ENCODE results near the gene ATP6V1A. TPM values are rescaled to one million over a fixed set of nuclear protein-coding genes. Genes with fewer than 3 reads are reported as not detected.

Gene ATP6V1A
- total RNA-seq, 2 donors from 2014 or later, result 30.7 to 31.3 TPM

DNA sequence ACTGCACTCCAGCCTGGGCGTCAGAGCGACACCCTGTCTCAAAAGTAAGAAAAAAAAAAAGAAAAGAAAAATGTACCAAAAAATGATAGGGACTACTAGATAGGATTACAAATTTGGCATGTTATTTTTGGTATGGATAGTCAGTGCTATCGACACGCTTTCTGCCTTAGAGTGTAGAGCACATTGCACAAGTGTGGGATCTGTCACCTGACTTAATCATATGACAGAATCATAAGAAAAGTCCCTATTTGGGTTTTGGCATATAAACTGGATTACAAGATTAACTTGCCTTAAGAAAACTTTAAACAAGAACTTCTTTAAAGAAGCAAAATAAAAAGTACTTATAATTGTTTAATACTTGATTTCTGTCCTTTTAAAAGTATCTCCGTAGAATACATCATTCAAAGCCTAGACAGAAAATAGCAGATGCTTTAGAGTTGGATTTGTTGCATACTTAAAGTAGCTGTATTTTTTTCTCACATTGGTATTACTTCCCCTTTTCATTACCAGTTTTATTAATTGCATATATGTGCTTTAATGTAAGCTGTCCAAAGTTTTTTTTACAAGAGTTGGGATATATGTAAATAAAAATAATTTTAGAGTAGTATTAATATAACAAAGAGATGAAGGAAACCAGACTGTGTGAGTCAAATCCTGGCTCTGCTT lies 7.8 kb downstream of the ATP6V1A start:
- no peak overlapping the region for H3K4me3 Mint-ChIP-seq
- DNase-seq, result no peak
- H3K27ac Mint-ChIP-seq, result no peak overlapping the region
- no peaks in the 10 kb centered on the region for H3K27me3 Mint-ChIP-seq (ENCODE audit: low read depth)
- H3K9me3 Mint-ChIP-seq, result peaks cover 0 to 5% of the 10 kb centered on the region in 2 donors
- peaks cover 4 to 7% of the 10 kb centered on the region in 2 donors for H3K36me3 Mint-ChIP-seq (ENCODE audit: insufficient read depth in 2 of 2)
- H3K4me1 Mint-ChIP-seq (ENCODE audit: low read depth), result peaks cover 8% of the 10 kb centered on the region
- no peak for ATAC-seq (replicated peaks in 1 of 2)

GRCh38 chr3:113758389-113759024 lies 11.7 kb downstream of the ATP6V1A start:
- peaks cover 4 to 7% of the 10 kb centered on the region in 2 donors for H3K36me3 Mint-ChIP-seq (ENCODE audit: insufficient read depth in 2 of 2)
- no peak overlapping the region for H3K4me3 Mint-ChIP-seq
- no peaks in the 10 kb centered on the region for H3K27me3 Mint-ChIP-seq (ENCODE audit: low read depth)
- H3K27ac Mint-ChIP-seq, result no peak overlapping the region
- peaks cover 0 to 5% of the 10 kb centered on the region in 2 donors for H3K9me3 Mint-ChIP-seq
- no peak for DNase-seq
- no peak for ATAC-seq (replicated peaks in 1 of 2)
- no peaks in the 10 kb centered on the region for H3K4me1 Mint-ChIP-seq (ENCODE audit: low read depth)

GRCh38 chr3:113764698-113765097 lies 17.9 kb downstream of the ATP6V1A start:
- no peaks in the 10 kb centered on the region for H3K9me3 Mint-ChIP-seq
- H3K27ac Mint-ChIP-seq, result no peak overlapping the region
- H3K36me3 Mint-ChIP-seq (ENCODE audit: insufficient read depth in 2 of 2), result no peaks in the 10 kb centered on the region
- no peaks in the 10 kb centered on the region for H3K4me1 Mint-ChIP-seq (ENCODE audit: low read depth)
- no peaks in the 10 kb centered on the region for H3K27me3 Mint-ChIP-seq (ENCODE audit: low read depth)
- H3K4me3 Mint-ChIP-seq, result no peak overlapping the region
- ATAC-seq (replicated peaks in 1 of 2), result no peak
- DNase-seq, result no peak

- H3K4me3 Mint-ChIP-seq, result no peak overlapping the region
- no peaks in the 10 kb centered on the region for H3K36me3 Mint-ChIP-seq (ENCODE audit: insufficient read depth in 2 of 2)
- no peak for ATAC-seq (replicated peaks in 1 of 2)
- no peaks in the 10 kb centered on the region for H3K9me3 Mint-ChIP-seq
- peaks cover 6% of the 10 kb centered on the region for H3K4me1 Mint-ChIP-seq (ENCODE audit: low read depth)
- DNase-seq, result no peak
- H3K27ac Mint-ChIP-seq, result no peak overlapping the region
- H3K27me3 Mint-ChIP-seq (ENCODE audit: low read depth), result no peaks in the 10 kb centered on the region
These were observed 22.7 kb downstream of the ATP6V1A start for GRCh38 chr3:113769551-113769950.

DNA sequence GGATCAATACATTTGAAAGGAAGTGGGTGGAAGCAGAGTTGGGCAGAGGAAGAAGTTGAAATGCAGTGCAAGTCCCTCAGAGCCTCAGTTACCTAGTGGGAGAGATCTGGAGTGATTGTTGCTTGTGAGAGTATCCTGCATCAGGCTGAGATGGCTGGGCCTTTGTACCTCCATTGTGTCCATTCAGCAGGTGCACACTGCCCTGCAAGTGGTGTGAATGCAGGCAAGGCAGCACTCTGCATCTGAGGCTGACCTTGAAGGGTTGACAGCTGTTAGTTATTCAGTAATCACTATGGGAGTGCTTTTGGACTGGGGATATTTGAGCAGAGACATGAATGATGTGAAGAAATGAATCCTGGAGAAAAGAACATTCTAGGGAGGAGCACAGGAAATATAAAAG lies 25.2 kb downstream of the ATP6V1A start:
- DNase-seq, result no peak
- no peaks in the 10 kb centered on the region for H3K27me3 Mint-ChIP-seq (ENCODE audit: low read depth)
- H3K9me3 Mint-ChIP-seq, result no peaks in the 10 kb centered on the region
- no peaks in the 10 kb centered on the region for H3K36me3 Mint-ChIP-seq (ENCODE audit: insufficient read depth in 2 of 2)
- no peak for ATAC-seq (replicated peaks in 1 of 2)
- no peak overlapping the region for H3K27ac Mint-ChIP-seq
- H3K4me3 Mint-ChIP-seq, result no peak overlapping the region
- H3K4me1 Mint-ChIP-seq (ENCODE audit: low read depth), result peaks cover 6% of the 10 kb centered on the region

DNA sequence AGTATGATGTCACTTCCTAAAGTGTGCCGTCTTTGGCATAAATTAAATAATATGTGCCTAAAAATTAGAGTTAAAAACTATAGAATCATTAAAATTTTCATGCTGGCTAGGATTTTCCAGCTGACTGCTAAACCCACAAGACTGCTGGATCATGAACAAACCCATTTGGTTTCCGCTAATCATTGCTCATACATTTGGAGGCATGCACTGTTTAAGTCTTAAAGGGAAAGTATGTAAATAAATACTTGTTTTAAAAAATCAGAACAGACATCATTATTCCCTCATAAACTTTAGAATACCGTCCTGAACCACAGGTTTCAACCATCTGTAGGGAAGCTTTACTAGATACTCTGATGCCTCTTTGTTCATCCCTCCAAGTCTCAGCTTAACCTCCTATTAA lies 26.5 kb downstream of the ATP6V1A start:
- Mint-ChIP-seq H3K27me3 (ENCODE audit: low read depth) (no peaks in the 10 kb centered on the region), H3K27ac (no peak overlapping the region), H3K4me1 (ENCODE audit: low read depth) (peaks cover 12% of the 10 kb centered on the region), H3K9me3 (no peaks in the 10 kb centered on the region), H3K4me3 (no peak overlapping the region), H3K36me3 (ENCODE audit: insufficient read depth in 2 of 2) (no peaks in the 10 kb centered on the region)
- DNase-seq (no peak), ATAC-seq (replicated peaks in 1 of 2) (no peak)

- Mint-ChIP-seq H3K4me1 (ENCODE audit: low read depth) (peaks cover 12% of the 10 kb centered on the region), H3K36me3 (ENCODE audit: insufficient read depth in 2 of 2) (no peaks in the 10 kb centered on the region), H3K27me3 (ENCODE audit: low read depth) (no peaks in the 10 kb centered on the region), H3K9me3 (no peaks in the 10 kb centered on the region), H3K27ac (no peak overlapping the region), H3K4me3 (no peak overlapping the region)
- DNase-seq, result no peak
- no peak for ATAC-seq (replicated peaks in 1 of 2)
These were observed 28.7 kb downstream of the ATP6V1A start for GRCh38 chr3:113775516-113775915.

DNA sequence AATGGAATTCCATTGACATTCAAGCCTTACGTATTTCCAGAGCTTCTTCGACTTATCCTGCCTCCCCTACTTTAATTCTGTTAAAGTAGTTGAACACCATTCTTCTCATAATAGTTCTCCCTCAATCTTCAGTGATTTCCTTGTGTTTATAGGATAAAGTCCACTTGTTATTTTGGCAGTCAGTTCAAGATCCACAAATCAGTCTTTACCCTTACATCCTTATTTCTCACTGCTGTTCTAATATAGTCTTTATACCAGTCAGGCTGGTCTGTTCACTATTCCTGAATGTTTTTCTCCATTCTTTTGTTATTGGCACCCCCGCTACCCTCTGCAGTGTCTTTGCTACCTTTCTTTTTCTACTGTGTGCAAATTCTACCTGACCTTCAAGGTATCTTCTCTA lies 29.7 kb downstream of the ATP6V1A start:
- H3K27me3 Mint-ChIP-seq (ENCODE audit: low read depth), result no peaks in the 10 kb centered on the region
- no peak overlapping the region for H3K27ac Mint-ChIP-seq

GRCh38 chr3:113783463-113783862 lies 36.6 kb downstream of the ATP6V1A start:
- no peaks in the 10 kb centered on the region for H3K36me3 Mint-ChIP-seq (ENCODE audit: insufficient read depth in 2 of 2)
- DNase-seq (no peak), ATAC-seq (replicated peaks in 1 of 2) (no peak)
- H3K27ac Mint-ChIP-seq, result no peak overlapping the region
- H3K4me1 Mint-ChIP-seq (ENCODE audit: low read depth), result no peaks in the 10 kb centered on the region
- H3K27me3 Mint-ChIP-seq (ENCODE audit: low read depth), result no peaks in the 10 kb centered on the region
- no peak overlapping the region for H3K4me3 Mint-ChIP-seq
- no peaks in the 10 kb centered on the region for H3K9me3 Mint-ChIP-seq

More for the DNA sequence above, 29.7 kb downstream of the ATP6V1A start:
- Mint-ChIP-seq H3K4me1 (ENCODE audit: low read depth) (peaks cover 12% of the 10 kb centered on the region), H3K36me3 (ENCODE audit: insufficient read depth in 2 of 2) (no peaks in the 10 kb centered on the region), H3K4me3 (no peak overlapping the region), H3K9me3 (no peaks in the 10 kb centered on the region)
- DNase-seq, result no peak
- no peak for ATAC-seq (replicated peaks in 1 of 2)

DNA sequence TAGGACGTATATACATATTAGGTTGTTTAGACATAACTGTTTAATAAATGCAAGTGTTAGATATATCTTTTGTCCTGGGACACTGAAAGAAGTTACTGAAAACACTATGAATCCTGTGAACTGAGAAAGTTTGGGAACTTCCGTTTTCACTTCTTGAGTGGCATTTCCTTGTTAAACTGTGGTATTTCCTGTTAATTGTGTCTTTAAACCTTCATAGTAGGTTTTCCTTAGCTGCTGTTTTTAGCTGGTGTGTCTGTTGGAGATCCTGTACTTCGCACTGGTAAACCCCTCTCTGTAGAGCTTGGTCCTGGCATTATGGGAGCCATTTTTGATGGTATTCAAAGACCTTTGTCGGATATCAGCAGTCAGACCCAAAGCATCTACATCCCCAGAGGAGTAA lies 37.1 kb downstream of the ATP6V1A start:
- H3K36me3 Mint-ChIP-seq (ENCODE audit: insufficient read depth in 2 of 2), result no peaks in the 10 kb centered on the region
- no peaks in the 10 kb centered on the region for H3K27me3 Mint-ChIP-seq (ENCODE audit: low read depth)
- ATAC-seq (replicated peaks in 1 of 2) (no peak), DNase-seq (no peak)
- no peak overlapping the region for H3K27ac Mint-ChIP-seq
- H3K4me3 Mint-ChIP-seq, result no peak overlapping the region
- no peaks in the 10 kb centered on the region for H3K4me1 Mint-ChIP-seq (ENCODE audit: low read depth)
- no peaks in the 10 kb centered on the region for H3K9me3 Mint-ChIP-seq

DNA sequence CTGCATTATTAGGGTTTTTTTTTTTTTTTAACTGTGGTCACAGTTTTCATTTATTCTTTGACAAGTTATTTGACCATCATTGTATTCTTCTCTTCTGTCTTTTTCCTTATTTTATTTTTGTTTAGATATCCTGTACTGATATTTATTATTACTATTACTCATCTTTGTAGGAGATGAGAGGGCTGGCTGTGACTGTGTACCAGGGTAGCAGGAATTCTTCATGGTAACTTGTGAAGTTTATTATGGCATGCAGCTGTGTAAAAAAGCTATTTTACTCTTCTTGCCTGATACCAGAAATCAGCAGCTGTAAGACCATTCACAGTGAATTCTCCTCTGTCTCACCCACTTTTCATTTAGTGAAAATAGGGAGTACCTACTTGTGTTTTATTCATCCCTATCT lies 44.5 kb downstream of the ATP6V1A start:
- Mint-ChIP-seq H3K36me3 (ENCODE audit: insufficient read depth in 2 of 2) (peaks cover 0 to 2% of the 10 kb centered on the region in 2 donors), H3K9me3 (no peaks in the 10 kb centered on the region), H3K4me3 (no peak overlapping the region)

GRCh38 chr3:113794526-113794925 lies 47.7 kb downstream of the ATP6V1A start:
- no peak overlapping the region for H3K27ac Mint-ChIP-seq
- no peak overlapping the region for H3K4me3 Mint-ChIP-seq
- H3K9me3 Mint-ChIP-seq, result no peaks in the 10 kb centered on the region
- no peaks in the 10 kb centered on the region for H3K27me3 Mint-ChIP-seq (ENCODE audit: low read depth)
- DNase-seq, result no peak
- ATAC-seq (replicated peaks in 1 of 2), result no peak
- H3K36me3 Mint-ChIP-seq (ENCODE audit: insufficient read depth in 2 of 2), result peaks cover 0 to 2% of the 10 kb centered on the region in 2 donors
- no peaks in the 10 kb centered on the region for H3K4me1 Mint-ChIP-seq (ENCODE audit: low read depth)

More for the DNA sequence above, 44.5 kb downstream of the ATP6V1A start:
- H3K27ac Mint-ChIP-seq, result peak overlapping the region; percentile 56
- H3K27me3 Mint-ChIP-seq (ENCODE audit: low read depth), result no peaks in the 10 kb centered on the region
- no peak for DNase-seq
- ATAC-seq (replicated peaks in 1 of 2), result no peak
- no peaks in the 10 kb centered on the region for H3K4me1 Mint-ChIP-seq (ENCODE audit: low read depth)

DNA sequence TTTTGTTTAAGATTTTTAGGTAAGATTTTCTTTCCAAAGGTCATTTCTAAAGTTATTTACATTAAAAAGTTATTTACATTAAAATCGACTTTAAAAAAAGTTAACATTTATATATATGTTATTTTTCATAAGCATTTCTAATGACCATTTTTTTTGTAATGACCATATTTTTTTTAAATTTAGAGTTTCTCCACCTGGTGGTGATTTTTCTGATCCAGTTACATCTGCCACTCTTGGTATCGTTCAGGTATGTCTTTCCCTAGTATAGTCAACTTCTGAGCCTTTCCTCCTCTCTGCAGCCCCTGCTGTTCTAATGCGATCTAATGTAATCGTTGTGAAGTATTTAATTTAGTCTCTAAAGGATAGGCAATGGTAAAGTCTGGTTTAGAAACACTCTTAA lies 48.9 kb downstream of the ATP6V1A start:
- Mint-ChIP-seq H3K9me3 (no peaks in the 10 kb centered on the region), H3K4me3 (no peak overlapping the region), H3K27me3 (ENCODE audit: low read depth) (no peaks in the 10 kb centered on the region), H3K27ac (no peak overlapping the region), H3K36me3 (ENCODE audit: insufficient read depth in 2 of 2) (peaks cover 0 to 6% of the 10 kb centered on the region in 2 donors), H3K4me1 (ENCODE audit: low read depth) (no peaks in the 10 kb centered on the region)
- DNase-seq, result no peak
- no peak for ATAC-seq (replicated peaks in 1 of 2)

All from activated T-cell treated with anti-CD3 and anti-CD28 coated beads, Interleukin-2, amount 50 U/mL, for 72 hours (primary cell).